ENCODE measurements around the gene TBC1D5. TPM values are rescaled to one million over a fixed set of nuclear protein-coding genes. Genes with fewer than 3 reads are reported as not detected.

TBC1D5 gene
- total and polyA plus RNA-seq, 2 of the 8 experiments (the other 6 are each of a cell fraction or from before 2014, with no cell fraction given), result 11.0 to 22.9 TPM

- no peak for TF ChIP-seq CREB1 (IDR thresholded peaks at IDR 0.05)
- TF ChIP-seq CHD2 (IDR thresholded peaks at IDR 0.05; ENCODE audit: low read length), result no peak
- TF ChIP-seq POLR2A (IDR thresholded peaks at IDR 0.05; ENCODE audit: control extremely low read depth in 1 of 2, low read depth in 2 of 2, low read length in 2 of 2), result no peak
- no peak for TF ChIP-seq SAP30 (IDR thresholded peaks at IDR 0.05; ENCODE audit: insufficient read depth, insufficient replicate concordance, low read length)
These were observed 554.7 kb downstream of the TBC1D5 start (continued) for GRCh38 chr3:17187589-17188184.
